Stimulated activated CD4-positive, alpha-beta T cell treated with anti-CD3 and anti-CD28 coated beads, Interleukin-2, amount 100 ng/mL, for 4 hours (primary cell): ENCODE results near the gene NR1D1.

Experiments used
- DNase-seq: peaks from one replicate; pipeline ENCODE4 v3.0.0-alpha.2; 2020; ENCODE audit warnings: low read depth

NR1D1 gene

DNA sequence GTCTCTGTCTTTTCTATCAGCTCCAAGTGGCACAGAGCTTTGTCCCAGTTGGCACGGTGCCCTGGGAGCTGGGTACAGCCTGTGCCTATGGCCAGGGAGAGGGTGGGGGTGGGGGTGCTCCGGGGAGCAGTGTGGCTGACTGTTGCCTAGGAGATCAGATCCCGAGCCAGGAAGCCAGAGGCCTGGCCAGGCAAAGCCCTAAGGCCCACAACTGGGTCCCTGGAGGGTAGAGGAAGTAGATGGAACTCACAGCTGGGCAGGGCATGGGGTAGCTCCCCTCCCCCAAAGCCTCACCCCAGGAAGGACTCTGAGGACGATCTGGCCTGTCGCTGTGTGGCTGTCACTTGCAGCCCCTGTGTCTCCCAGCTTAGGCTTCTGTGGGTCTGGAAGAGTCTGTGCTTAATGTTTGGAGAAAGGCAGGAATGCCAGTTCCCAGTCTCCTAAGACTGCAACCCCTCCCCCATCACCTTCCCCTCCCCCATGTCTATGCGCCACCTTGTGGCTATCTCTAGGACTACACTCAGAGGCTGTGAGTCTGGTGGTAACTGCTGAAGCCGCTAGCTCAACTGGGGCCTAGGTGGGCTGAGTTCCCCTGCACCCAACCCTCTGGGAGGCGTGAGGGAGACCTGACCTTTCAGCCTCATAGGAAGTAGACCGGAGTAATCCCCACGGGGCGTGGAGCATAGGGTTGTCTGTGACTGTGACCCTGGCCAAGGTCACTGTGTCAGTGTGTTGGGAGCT lies 25.0 kb downstream of the NR1D1 start:
- peak; percentile 61 for DNase-seq

DNA sequence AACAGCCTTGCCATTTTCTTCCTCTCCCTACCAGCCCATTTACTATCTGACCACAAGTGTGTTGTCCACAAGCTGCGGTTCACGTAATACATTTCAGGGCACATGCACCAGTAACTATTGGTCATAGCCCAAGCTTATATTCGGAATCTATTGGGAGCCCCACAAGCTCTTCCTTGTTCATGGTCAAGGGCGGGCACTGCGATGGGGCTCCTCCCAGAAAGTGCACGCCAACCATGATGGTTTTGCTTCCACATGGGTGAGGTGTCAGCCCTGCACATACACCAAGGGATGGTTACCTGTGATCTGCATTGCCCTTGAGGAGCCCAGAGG lies 25.6 kb downstream of the NR1D1 start:
- DNase-seq, result no peak

DNA sequence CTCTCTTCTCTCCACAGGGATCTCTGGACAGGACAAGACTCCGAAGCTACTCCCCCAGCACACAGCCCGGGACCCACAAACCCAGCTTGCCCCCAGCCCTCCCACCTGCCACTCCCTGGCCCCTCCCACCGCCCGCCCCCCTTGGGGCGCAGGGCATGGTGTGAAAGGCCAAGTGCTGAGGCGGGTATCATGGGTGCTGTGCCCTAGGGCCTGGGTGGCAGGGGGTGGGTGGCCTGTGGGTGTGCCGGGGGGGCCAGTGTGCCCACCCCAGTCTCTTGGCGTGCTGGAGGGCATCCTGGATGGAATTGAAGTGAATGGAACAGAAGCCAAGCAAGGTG lies 26.2 kb downstream of the NR1D1 start:
- DNase-seq, result no peak

DNA sequence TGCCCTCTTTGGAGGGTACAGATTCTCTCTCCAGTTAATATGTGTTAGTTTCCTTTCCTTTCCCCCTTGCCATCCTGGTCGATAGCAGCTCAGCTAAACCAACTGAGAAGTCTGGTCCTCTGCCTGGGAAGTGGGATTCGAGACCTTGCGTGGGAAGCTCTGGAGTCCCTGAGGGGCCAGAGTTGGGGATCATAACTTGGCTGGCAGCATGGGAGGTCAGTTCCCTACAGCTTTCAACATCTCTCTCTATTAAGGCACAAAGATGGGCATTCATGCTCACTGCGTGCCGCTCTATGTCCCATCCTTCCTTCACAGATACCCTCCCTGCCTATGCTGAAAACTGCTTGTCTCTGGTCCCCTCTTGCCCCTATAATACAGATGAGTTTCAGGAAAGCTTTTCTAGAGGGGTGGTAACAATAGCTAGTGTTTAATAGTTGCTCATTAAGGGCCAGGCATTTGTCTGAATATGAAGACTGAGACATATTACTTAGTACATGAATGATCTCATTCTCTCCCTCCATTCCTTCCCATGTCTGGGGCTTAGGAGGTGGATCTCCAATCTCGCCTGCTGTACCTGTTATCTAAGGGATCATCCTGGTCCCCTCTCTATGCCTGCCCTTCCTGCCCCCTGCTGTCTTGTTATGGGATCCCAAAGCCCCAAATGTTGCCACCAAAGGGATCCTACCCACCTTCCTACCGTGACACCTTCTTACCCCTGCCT lies 26.8 kb downstream of the NR1D1 start:
- no peak for DNase-seq

DNA sequence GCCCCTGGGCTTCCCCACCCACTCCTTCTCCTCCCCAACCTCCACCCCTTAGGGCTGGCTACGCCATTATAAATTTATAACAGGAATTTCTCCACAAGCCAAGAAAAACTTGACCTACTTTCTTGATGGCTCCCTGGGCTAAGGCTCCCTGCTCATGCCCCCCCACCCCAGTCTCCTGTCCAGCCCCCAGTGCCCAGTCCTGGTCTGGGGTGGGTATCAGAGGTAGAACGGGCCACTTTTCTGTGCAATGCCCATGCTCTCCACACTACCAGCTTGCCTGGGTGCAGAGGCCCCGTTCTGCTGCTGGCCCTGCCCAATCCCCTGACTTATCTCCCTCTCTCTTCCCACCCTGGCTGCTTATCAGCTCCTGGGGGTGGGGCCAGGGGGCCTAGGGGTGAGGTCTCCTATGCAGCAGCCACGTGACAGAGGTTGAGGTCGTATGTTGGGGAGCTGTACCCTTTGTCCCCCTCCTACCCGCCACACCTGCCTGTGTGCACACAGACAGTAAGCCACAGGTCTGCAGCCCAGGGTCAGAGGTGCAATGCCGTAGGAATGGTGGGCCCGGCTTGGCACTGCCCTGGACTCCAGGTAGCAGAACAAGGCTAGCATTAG lies 27.5 kb downstream of the NR1D1 start:
- no peak for DNase-seq

DNA sequence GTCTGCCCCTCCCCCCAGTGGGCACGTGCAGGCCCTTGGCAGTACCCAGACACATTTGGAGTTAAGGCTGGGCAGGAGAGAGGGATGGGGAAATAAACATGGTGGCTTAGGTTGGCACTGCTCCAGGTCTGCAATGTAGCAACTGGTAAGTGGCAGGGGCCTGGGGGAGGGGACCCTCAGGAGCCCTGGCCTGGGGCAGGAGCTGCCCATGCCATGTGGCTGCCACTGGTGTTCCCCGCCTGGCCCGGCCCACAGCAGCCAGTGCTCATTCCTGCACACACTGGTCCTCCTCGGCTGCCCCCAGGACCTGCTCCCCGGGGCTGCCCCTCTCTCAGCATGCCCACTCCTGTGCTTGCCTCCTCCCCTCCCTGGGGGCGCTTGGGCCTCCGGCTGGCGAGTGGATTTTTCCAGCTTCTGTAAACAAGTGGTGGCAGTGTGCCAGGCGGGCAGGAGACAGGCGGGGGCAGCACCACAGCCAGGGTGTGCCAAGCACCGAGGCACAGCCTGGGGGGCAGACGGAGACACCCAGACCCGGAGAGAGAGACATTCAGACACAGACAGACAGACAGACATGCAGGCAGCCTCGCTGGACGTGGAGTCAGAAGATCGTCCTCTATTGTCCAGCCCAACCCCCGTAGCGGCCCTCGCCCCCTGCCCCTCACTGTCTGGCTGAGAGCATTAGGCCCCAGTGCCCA lies 28.2 kb downstream of the NR1D1 start:
- no peak for DNase-seq

DNA sequence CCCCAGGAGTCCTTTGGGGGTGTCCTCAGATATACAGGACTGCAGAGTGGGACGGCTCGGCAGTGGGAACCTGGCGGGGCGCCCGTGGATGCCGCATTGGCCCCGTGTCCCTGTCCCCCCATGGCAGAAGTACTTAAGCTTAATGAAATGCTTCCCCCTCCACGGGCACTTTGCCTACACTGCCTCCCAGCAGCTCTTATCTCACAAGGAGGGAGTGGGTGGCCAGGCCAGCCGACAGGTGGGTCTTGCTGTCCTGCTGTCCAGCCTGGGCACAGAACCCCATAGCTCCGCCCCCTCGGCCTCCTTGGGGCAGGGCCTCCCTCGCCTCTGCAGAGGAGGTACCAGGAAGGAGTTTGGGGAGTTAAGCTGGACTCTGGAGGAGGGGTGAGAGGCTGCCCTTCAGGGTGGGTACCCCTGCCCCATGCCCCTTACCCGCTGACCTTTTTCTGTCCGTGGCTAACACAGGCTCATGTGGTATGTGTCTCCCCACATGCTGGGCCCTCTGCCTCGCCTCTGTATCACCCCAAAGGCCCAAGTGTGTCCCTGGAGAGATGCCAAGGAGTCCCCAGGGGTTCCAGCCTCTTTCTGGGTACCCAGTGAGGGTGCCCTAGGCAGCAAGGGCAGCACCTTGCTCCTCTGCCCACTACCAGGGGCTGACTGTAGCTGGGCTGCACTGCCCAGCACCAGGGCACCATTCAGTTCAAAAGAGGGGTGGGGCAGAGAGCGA lies 28.9 kb downstream of the NR1D1 start:
- DNase-seq, result no peak

DNA sequence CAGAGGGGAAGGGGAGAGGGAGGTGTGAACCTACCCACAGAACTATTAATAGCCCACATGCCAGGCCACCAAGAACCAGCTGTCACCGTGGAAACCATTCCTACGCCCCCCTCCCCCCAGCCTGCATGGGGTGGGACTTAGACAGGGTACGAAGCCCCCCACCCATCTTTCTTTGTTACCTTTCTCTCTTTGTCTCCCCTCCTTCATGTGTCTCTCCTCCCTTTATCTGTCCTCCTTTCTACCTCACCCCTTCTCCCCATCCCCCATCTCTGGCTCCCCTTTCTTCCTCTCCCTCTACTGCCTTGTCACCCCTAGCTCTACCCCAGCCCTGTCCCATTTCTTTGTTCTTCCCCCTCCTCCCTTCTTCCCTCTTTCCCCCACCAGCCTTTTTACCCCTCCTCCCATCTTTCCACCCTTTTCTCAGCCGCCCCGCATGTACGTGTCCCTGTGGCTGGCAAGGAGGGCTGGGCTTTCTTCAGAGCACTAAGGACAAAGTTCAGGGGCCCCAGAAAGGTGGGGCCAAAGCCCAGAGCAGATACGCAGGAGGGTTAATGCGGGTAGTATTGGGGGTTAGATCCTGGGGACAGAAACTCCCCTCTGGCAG lies 29.6 kb downstream of the NR1D1 start:
- DNase-seq, result no peak

DNA sequence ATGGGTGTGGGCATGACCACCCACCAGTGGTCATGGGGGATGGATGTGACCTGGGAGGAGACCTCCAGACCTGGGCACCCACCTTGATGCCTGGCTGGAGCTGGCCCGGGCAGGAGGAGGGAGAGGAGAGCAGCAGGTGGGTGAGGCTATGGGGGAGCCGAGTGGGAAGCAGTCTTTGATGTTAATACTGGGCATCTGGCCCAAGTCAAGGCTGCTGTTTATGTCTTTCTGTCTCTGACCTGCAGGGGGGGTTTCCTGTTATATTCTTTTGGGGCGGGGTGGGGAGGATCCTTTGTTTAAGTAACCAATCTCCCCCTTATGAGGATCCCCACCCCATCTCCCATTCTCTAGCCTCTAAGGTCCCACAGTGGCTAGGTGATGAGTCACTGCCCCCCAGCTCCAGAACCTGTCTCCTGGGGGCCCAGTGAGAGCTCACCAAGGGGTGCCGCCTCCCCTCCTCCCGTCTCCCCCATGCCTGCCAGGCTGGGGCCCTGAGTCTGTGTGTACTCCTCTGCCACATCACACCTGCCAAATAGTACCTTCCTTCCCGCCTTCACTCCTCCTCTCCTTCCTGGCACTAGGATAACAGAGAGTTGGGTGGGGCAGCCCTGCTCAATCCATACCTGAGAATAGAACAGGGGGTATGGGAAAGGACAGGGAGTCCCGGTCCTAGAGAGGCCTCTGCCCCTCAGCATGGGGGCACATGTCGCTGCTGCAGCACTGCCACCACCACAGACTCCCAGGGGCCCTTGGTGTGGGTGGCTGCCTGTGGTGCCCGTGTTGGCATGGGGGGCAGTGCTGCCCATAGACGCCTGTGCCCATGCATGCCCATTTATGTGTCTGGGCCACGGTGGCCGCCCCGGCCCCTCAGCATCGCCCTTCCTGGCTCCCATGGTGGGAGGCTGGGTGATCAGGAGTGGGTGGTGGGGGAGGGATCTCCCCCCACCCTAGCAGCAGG lies 30.4 kb downstream of the NR1D1 start:
- DNase-seq, result no peak

DNA sequence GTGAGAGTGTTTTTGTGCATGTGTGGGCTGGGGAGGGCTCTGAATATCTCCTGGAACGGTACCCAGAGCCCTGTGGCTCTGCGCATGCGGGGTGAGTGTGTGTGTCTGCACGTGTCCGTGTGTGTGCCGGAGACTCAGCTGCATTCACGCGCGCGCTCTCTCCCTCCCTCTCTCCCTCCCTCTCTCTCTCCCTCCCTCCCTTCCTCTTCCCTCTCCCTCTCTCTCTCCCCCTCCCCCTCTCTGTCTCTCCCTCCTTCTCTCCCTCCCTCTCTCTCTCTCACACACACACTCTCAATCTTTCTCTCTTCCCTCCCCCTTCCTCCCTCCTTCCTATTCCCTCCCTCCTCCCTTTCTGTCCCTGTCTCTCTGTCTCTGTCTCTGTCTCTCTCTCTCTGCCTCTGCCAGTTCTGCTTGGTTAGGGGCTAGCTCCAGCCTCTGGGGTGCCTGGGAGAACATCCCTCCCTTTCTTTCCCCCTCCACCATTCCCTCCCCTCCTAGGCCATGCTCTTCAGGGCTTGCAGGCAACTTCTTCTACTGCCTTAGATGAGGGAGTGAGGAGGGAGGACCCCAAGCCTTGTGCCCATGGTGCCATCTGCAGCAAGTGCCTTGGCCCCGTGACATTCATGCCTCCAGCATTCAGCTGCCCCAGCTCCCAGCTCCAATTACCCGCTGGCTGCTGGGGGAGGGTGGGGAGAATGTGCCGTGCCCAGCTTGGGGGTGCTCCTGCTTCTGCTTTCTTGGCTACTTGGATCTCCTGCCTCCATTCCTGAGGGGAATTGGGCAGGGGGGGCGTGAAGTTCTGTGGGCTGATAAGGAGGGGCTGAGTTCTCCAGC lies 31.3 kb downstream of the NR1D1 start:
- peak; percentile 87 for DNase-seq

DNA sequence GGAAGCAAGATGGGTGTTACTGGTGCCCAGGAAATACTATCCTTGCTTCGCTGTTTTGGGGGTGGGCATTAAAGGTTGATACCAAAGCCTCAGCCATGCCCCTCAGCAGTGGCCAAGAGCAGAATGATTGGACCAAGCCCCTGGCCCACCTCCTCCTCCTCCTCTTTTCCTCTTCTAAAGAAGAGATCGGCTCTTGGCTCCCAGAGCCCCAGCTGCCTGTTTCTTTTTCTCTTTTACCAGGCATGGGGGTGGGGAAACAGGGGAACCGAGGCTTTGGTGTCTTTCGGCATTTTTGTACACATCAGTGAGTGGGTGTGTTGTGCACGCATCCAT lies 31.8 kb downstream of the NR1D1 start:
- DNase-seq, result no peak

DNA sequence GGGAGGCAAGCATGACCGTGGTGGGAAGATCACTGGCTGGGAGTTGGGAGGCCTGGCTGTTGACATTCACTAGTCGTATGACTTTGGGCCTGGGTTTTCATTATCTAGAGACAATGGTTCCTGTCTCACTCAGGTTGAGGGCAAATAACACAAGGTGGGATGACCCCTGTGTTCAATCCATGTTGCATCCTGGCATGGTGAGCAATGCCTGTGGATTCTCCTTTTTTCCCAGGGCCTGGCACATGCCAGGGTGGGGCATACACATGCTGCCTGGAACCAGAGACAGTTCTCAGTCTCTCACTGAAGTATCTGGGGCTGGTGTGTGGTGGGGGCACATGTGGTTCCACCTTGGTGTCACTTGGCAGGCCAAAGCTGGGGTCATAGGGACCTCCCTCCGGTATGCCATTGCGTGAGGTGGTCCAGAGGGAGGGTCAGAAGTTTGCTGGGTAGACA lies 32.2 kb downstream of the NR1D1 start:
- no peak for DNase-seq

DNA sequence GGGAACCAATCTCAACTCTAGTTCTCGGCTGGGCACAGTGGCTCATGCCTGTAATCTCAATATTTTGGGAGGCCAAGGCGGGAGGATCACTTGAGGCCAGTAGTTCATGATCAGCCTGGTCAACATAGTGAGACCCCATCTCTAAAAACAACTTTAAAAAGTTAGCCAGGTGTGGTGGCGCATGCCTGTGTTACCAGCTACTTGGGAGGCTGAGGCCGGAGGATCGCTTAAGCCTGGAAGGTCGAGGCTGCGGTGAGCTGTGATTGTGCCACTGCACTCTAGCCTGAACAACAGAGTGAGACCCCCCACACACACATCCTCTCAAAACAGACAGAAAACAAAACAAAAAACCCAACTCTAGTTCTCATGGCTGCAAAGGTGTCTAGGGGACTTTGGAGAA lies 32.7 kb downstream of the NR1D1 start:
- no peak for DNase-seq

DNA sequence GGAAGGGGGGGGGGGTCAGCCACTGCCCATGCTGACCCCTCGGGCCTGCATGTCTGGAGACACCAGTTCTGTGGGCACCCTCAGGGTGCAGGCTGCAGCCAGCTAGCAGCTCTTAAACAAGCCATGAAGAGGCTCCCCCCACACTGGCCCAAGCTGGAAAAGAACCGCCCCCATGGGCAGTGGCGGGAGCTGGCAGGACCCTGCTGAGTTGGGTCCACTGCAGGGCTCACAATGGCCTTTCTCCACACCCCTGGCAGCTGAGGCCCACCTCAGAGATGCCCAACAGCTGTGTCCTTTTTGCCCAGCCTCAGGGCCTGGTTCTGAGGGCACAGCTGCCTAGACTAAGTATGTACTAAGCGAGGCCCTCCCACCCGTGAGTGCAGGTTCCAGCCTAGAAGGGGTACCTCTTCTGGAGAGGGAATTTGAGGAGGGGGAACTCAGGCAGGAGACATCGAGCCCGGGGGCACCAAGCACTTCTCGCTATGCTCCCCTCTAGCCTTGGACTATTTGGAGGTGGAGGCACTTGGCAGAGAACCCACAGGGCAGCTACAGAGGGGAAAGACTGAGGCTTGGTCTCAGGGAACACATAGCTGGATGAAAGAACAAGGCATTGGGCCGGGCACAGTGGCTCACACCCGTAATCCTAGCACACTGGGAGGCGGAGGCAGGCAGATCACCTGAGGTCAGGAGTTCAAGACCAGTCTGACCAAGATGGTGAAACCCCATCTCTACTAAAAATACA lies 34.4 kb downstream of the NR1D1 start:
- DNase-seq, result no peak

DNA sequence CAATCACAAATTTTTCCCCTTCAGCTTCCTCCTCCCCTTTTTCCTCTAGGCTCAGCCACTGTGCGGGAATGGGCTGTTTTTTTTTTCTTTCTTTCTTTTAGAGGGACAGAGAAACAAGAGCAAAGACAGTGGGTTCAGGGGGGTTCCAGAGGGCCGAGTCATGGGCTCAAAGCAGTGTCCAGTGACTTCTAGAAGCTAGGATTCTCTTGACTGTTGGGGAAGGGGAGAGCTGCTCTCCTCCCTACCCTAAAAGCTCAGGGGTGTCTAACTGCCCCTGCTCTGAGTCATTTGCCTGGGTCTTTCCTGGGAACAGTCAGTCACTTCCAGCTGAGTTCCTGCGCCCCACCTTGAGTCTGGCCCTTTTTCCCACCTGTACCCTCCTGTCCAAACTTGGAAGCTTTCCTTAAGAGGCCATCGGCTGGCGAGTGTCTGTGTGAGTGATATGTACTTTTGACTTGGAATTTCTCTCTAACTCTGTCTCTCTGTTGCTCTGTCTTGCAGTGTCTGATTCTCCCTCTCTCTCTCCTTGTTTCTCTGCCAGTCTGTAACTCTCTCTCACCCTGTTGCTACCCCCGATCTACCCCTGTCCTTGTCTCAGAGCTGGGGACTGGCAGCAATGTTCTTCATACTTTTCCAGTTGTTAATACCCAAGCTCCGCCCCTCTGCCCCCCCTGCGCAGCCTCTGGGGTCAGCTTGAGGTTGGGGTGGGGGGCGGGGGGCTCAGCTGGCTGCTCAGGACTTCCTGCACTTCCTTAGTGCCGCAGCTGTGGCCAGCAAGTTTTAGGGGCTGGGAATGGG lies 35.2 kb downstream of the NR1D1 start:
- no peak for DNase-seq

DNA sequence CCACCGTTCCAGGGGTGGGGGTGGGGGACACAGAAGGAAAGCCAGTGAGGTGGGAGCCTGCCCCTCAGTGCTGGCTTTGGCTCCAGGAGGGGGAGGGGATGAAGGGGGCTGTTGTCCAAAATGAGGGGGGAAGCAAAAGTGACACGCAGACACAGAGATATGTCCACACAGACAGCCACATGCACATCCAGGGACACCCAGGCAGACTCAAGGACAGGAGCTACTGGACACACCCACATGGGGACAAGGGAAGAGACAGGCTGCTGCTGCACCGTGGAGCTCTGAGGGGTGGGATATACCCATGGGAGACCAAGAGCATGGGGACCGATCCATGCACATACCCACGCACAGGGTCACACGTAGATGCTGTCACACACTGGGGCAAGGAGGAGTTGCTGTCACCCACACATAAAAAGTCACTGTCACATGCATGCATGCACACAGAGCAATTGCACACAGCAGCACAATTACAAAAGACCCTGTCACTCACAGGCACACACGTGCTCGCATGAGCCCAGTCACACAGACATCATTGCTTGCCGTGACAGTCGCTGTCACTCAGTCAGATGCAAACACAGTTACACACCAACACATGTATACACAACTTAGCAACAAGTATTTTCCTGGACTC lies 36.4 kb downstream of the NR1D1 start:
- DNase-seq, result no peak

DNA sequence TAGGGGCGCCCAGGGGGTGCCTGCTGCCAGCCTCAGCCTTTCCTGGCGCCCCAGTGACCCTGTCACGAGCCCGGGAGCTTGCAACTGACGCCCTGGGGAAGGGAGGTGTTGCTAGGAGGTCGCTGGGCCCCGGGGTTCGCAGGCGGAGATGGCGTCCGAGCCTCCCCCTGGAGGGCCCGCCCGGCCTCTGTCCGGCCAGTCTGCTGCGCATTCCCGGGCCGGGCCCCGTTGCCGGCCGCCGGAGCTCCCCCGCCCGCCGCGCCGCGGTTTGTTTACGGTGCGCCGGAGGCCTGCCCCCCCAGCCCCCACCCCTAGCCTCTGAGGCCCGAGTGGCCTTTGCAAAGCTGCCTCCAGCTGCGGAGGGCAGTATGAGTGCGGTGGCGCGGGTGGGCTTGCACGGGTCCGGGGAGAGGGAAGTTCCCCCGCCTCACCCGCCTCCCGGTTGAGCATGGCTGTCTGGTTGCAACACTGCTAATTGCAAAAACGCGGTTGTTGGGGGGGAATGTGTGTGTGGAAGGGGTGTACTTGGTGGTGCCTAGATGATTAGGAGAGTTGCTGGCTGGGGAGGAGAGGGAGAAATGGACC lies 37.1 kb downstream of the NR1D1 start:
- no peak for DNase-seq
